Measurements from ENCODE around the gene TRIM49C. TPM values are rescaled to one million over a fixed set of nuclear protein-coding genes. Genes with fewer than 3 reads are reported as not detected.

The TRIM49C gene
- total RNA-seq, 3 donors from 2014 or later (not counting 1 experiment from before 2014, with no cell fraction given) = not detected

Other genes with a start within 250 kb of the TRIM49C start
- gene TRIM49, start 222.5 kb upstream of the TRIM49C start, total RNA-seq = not detected
- gene TRIM64B, start 152.6 kb upstream of the TRIM49C start, total RNA-seq = 1 to 10 TPM in 1 of 3 donors, not detected in 2; 1.1 TPM
- 1 to 10 TPM in 1 of 3 donors, not detected in 2; 8.5 TPM for gene TRIM49D1, start 108.9 kb upstream of the TRIM49C start, total RNA-seq
- gene TRIM49D2, start 107.0 kb upstream of the TRIM49C start, total RNA-seq = 1 to 10 TPM in 1 of 3 donors, not detected in 2; 2.5 TPM
- gene TRIM64, start 65.1 kb upstream of the TRIM49C start, total RNA-seq = not detected
- gene UBTFL1, start 54.8 kb downstream of the TRIM49C start, total RNA-seq = not detected
- gene NAALAD2, start 103.6 kb downstream of the TRIM49C start, total RNA-seq = not detected
- gene CHORDC1, start 191.9 kb downstream of the TRIM49C start, total RNA-seq = 100 to 1,000 TPM in 1 of 3 donors, 10 to 100 TPM in 2; 77.2 to 105 (median 82.5) TPM

Measured in natural killer cell (primary cell).